ENCODE results near the gene PCDH12. TPM values are rescaled to one million over a fixed set of nuclear protein-coding genes. Genes with fewer than 3 reads are reported as not detected.

Gene PCDH12
- total RNA-seq, 2 experiments from 2014 or later, result 1.7 to 2.6 TPM

DNA sequence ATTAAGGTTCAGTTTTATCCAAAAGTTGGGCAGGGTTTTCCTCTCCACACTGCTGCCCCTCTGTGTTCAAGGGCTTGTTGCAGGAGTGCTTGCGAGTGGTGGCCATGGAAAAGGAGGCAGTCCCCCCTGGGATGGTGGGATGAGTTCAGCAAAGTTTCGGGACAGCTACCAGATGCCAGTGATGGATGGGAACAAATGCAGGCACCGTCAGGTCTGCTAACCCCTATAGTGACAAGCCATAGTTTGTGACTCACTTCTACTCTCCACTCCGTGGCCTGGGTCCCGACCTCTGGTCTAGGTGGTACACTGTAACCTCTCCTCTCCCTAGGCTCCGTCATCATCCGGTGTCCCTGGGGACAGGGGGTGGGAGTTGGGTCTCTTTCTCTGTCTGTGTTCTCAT, 7.1 kb upstream of the PCDH12 start:
- peaks cover 25% of the 10 kb centered on the region for H3K4me1 Mint-ChIP-seq (ENCODE audit: low read depth)
- no peak overlapping the region for H3K27ac Mint-ChIP-seq
- H3K4me3 Mint-ChIP-seq, result no peak overlapping the region
- H3K9me3 Mint-ChIP-seq, result no peaks in the 10 kb centered on the region
- DNase-seq, result no peak
- CTCF ChIA-PET, result interaction anchor here (0.7 kb wide), 1 partner anchor 57 kb away, joined by 3 read pairs; no protein-coding TSS in a partner anchor
- intact Hi-C loops (cut with micrococcal nuclease), result loop anchor here (5.0 to 10.0 kb wide), 2 partner anchors 132 to 640 kb away; partner anchors contain the start of gene TAF7
- H3K36me3 Mint-ChIP-seq, result peaks cover 5% of the 10 kb centered on the region
- POLR2A ChIA-PET, result no interaction called here
- H3K27me3 Mint-ChIP-seq, result no peaks in the 10 kb centered on the region

GRCh38 chr5:141963701-141964100, 5.7 kb upstream of the PCDH12 start:
- Mint-ChIP-seq H3K9me3 (no peaks in the 10 kb centered on the region), H3K4me1 (ENCODE audit: low read depth) (peaks cover 31% of the 10 kb centered on the region), H3K36me3 (no peaks in the 10 kb centered on the region), H3K27me3 (no peaks in the 10 kb centered on the region), H3K27ac (no peak overlapping the region), H3K4me3 (no peak overlapping the region)
- intact Hi-C loops (cut with micrococcal nuclease), result loop anchor here (10.0 kb wide), 1 partner anchor 639 kb away; the partner anchor contains the start of gene TAF7
- DNase-seq, result no peak
- ChIA-PET POLR2A (no interaction called here), CTCF (interaction anchor here (1.1 to 7.5 kb wide), 3 partner anchors 44 to 270 kb away, joined by 4 to 277 read pairs (median 5); no protein-coding TSS in a partner anchor)

GRCh38 chr5:141961466-141961865, 3.5 kb upstream of the PCDH12 start:
- Mint-ChIP-seq H3K9me3 (no peaks in the 10 kb centered on the region), H3K27ac (peak overlapping the region; percentile 71), H3K36me3 (no peaks in the 10 kb centered on the region), H3K4me1 (ENCODE audit: low read depth) (peaks cover 39% of the 10 kb centered on the region), H3K4me3 (no peak overlapping the region), H3K27me3 (no peaks in the 10 kb centered on the region)
- intact Hi-C loops (cut with micrococcal nuclease), result loop anchor here (2.0 to 10.0 kb wide), 3 partner anchors 73 to 637 kb away; partner anchors contain the start of genes PCDH1 and TAF7
- ChIA-PET CTCF (interaction anchor here (0.5 to 7.5 kb wide), 64 partner anchors 9 to 810 kb away, joined by 3 to 277 read pairs (median 5); partner anchors contain the start of genes ARAP3, DELE1, FCHSD1 and GNPDA1), POLR2A (interaction anchor here (0.6 to 4.4 kb wide), 4 partner anchors 8 to 269 kb away, joined by 3 to 36 read pairs (median 15); partner anchors contain the start of genes DELE1 and RNF14)
- no peak for DNase-seq

GRCh38 chr5:141960449-141961323, 2.7 kb upstream of the PCDH12 start:
- no peak overlapping the region for H3K4me3 Mint-ChIP-seq

DNA sequence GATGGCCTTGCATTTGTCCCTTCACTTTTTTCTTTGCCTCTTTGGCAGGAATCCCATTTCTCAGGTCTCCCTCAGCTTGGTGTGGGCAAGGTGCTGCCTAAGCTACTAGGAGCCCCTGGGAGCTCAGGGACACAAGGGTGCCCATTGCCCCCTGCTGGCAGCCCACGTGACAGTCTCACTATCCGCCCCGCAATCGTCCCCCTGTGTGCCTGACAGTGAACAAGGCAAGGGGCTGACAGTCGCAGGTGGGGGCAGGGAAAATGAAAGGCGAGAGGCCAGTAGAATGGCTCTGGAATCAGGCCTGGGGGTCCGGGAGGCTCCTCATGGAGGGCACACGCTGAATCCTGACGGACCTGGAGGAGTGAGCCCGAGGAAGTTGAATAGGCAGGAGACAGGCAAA, 2.0 kb upstream of the PCDH12 start:
- CTCF ChIA-PET, result interaction anchor here (0.6 to 7.5 kb wide), 50 partner anchors 9 to 928 kb away, joined by 3 to 277 read pairs (median 6); partner anchors contain the start of genes ARAP3, DELE1, FCHSD1 and PCDH1

More at GRCh38 chr5:141960449-141961323, 2.7 kb upstream of the PCDH12 start:
- Mint-ChIP-seq H3K27me3 (no peaks in the 10 kb centered on the region), H3K27ac (peak overlapping the region; percentile 71), H3K4me1 (ENCODE audit: low read depth) (peaks cover 39% of the 10 kb centered on the region), H3K36me3 (no peaks in the 10 kb centered on the region), H3K9me3 (no peaks in the 10 kb centered on the region)
- intact Hi-C loops (cut with micrococcal nuclease), result loop anchor here (1.0 to 10.0 kb wide), 5 partner anchors 36 to 636 kb away; partner anchors contain the start of genes PCDH1 and TAF7
- peak; percentile 95 for DNase-seq
- ChIA-PET CTCF (interaction anchor here (0.5 to 7.5 kb wide), 72 partner anchors 8 to 928 kb away, joined by 3 to 277 read pairs (median 4); partner anchors contain the start of genes ARAP3, DELE1, FCHSD1 and GNPDA1), POLR2A (interaction anchor here (0.6 to 4.4 kb wide), 5 partner anchors 9 to 268 kb away, joined by 3 to 36 read pairs (median 9); partner anchors contain the start of genes DELE1 and RNF14)

GRCh38 chr5:141958546-141959172, 657 bp upstream of the PCDH12 start:
- intact Hi-C loops (cut with micrococcal nuclease), result no loop called here
- POLR2A ChIA-PET, result interaction anchor here (0.6 to 4.4 kb wide), 5 partner anchors 11 to 266 kb away, joined by 3 to 36 read pairs (median 10); partner anchors contain the start of genes DELE1 and RNF14
- Mint-ChIP-seq H3K36me3 (no peaks in the 10 kb centered on the region), H3K27ac (peak overlapping the region; percentile 18), H3K27me3 (no peaks in the 10 kb centered on the region), H3K4me3 (peak overlapping the region; percentile 54), H3K9me3 (no peaks in the 10 kb centered on the region), H3K4me1 (ENCODE audit: low read depth) (peaks cover 39% of the 10 kb centered on the region)
- CTCF ChIA-PET, result interaction anchor here (1.3 to 7.5 kb wide), 7 partner anchors 10 to 293 kb away, joined by 10 to 277 read pairs (median 59); partner anchors contain the start of genes PCDH1 and RNF14
- DNase-seq, result peak; percentile 67

More for the DNA sequence above, 2.0 kb upstream of the PCDH12 start:
- no peaks in the 10 kb centered on the region for H3K27me3 Mint-ChIP-seq
- no peaks in the 10 kb centered on the region for H3K9me3 Mint-ChIP-seq
- DNase-seq, result peak; percentile 43
- no peak overlapping the region for H3K27ac Mint-ChIP-seq
- H3K4me1 Mint-ChIP-seq (ENCODE audit: low read depth), result peaks cover 39% of the 10 kb centered on the region
- no peaks in the 10 kb centered on the region for H3K36me3 Mint-ChIP-seq
- POLR2A ChIA-PET, result interaction anchor here (1.5 to 4.4 kb wide), 3 partner anchors 10 to 267 kb away, joined by 9 to 36 read pairs (median 21); partner anchors contain the start of genes DELE1 and RNF14
- intact Hi-C loops (cut with micrococcal nuclease), result loop anchor here (1.0 to 10.0 kb wide), 5 partner anchors 36 to 635 kb away; partner anchors contain the start of genes PCDH1 and TAF7
- no peak overlapping the region for H3K4me3 Mint-ChIP-seq

- H3K4me1 Mint-ChIP-seq (ENCODE audit: low read depth), result peaks cover 39% of the 10 kb centered on the region
- DNase-seq, result no peak
- peak overlapping the region; percentile 10 for H3K27ac Mint-ChIP-seq
- intact Hi-C loops (cut with micrococcal nuclease), result no loop called here
- no peaks in the 10 kb centered on the region for H3K9me3 Mint-ChIP-seq
- CTCF ChIA-PET, result interaction anchor here (0.8 to 7.5 kb wide), 9 partner anchors 12 to 292 kb away, joined by 3 to 277 read pairs (median 32); partner anchors contain the start of genes PCDH1 and RNF14
- no peaks in the 10 kb centered on the region for H3K36me3 Mint-ChIP-seq
- H3K4me3 Mint-ChIP-seq, result peak overlapping the region; percentile 54
- POLR2A ChIA-PET, result interaction anchor here (0.9 to 4.4 kb wide), 3 partner anchors 12 to 264 kb away, joined by 3 to 36 read pairs (median 10); partner anchors contain the start of genes DELE1 and RNF14
- H3K27me3 Mint-ChIP-seq, result no peaks in the 10 kb centered on the region
Measured at GRCh38 chr5:141957367-141957996, 520 bp downstream of the PCDH12 start.

- Mint-ChIP-seq H3K27ac (no peak overlapping the region), H3K4me1 (ENCODE audit: low read depth) (peaks cover 24% of the 10 kb centered on the region), H3K9me3 (no peaks in the 10 kb centered on the region), H3K36me3 (no peaks in the 10 kb centered on the region), H3K4me3 (no peak overlapping the region), H3K27me3 (no peaks in the 10 kb centered on the region)
- no peak for DNase-seq
- ChIA-PET POLR2A (no interaction called here), CTCF (interaction anchor here (0.9 to 1.2 kb wide), 2 partner anchors 75 to 289 kb away, joined by 3 read pairs; no protein-coding TSS in a partner anchor)
- intact Hi-C loops (cut with micrococcal nuclease), result no loop called here
Measured at GRCh38 chr5:141954194-141954593, 3.8 kb downstream of the PCDH12 start.

DNA sequence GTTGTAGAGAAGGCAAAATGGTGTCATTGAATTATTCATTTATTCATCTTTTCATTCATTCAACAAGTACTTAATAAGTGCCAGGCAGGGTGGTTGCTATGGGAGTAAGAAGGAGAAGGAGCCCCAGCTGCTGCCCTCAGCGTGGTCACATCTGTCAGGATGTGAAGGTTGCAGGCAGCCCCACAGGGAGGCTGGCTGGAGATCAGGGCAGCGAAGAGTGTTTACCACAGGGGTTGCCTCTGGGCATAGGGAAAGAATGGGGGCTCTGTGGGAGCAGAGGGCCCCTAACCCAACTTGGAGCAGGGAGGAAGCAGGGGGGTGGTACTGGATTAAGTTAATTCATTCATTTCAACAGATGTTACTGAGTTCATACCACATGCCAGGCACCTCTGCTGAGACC, 6.0 kb downstream of the PCDH12 start:
- POLR2A ChIA-PET, result no interaction called here
- Mint-ChIP-seq H3K4me3 (no peak overlapping the region), H3K36me3 (no peaks in the 10 kb centered on the region), H3K27ac (no peak overlapping the region), H3K4me1 (ENCODE audit: low read depth) (peaks cover 6% of the 10 kb centered on the region), H3K27me3 (no peaks in the 10 kb centered on the region), H3K9me3 (no peaks in the 10 kb centered on the region)
- intact Hi-C loops (cut with micrococcal nuclease), result no loop called here
- CTCF ChIA-PET, result interaction anchor here (0.9 to 2.4 kb wide), 2 partner anchors 9 kb away, joined by 3 to 16 read pairs; no protein-coding TSS in a partner anchor
- DNase-seq, result no peak

- no peak overlapping the region for H3K27ac Mint-ChIP-seq
- POLR2A ChIA-PET, result no interaction called here
- H3K4me1 Mint-ChIP-seq (ENCODE audit: low read depth), result peaks cover 6% of the 10 kb centered on the region
Measured at GRCh38 chr5:141951332-141951781, 6.6 kb downstream of the PCDH12 start.

More at GRCh38 chr5:141951332-141951781, 6.6 kb downstream of the PCDH12 start:
- Mint-ChIP-seq H3K9me3 (no peaks in the 10 kb centered on the region), H3K4me3 (no peak overlapping the region), H3K36me3 (no peaks in the 10 kb centered on the region), H3K27me3 (no peaks in the 10 kb centered on the region)
- DNase-seq, result peak; percentile 36
- intact Hi-C loops (cut with micrococcal nuclease), result no loop called here
- CTCF ChIA-PET, result interaction anchor here (2.4 kb wide), 1 partner anchor 9 kb away, joined by 16 read pairs; no protein-coding TSS in a partner anchor

All from activated CD4-positive, alpha-beta memory T cell treated with anti-CD3 and anti-CD28 coated beads for 36 hours (primary cell).